Stimulated activated CD4-positive, alpha-beta T cell treated with anti-CD3 and anti-CD28 coated beads, Interleukin-2, amount 100 ng/mL, for 24 hours (primary cell): ENCODE results near the gene DGAT2L6.
"Not testable (repeated sequence)": the region's sequence is repeated elsewhere in the genome, so short reads cannot be mapped to it uniquely, and the experiment has no call there.

ENCODE experiments used
- DNase-seq, 2 donors: peaks; one replicate each; pipeline ENCODE4 v3.0.0-alpha.2; 2020

The DGAT2L6 gene

GRCh38 chrX:70201732-70202131, 24.4 kb downstream of the DGAT2L6 start:
- no peak for DNase-seq

- no peak for DNase-seq
Observed at GRCh38 chrX:70208479-70208878, 31.2 kb downstream of the DGAT2L6 start.

- DNase-seq = not testable (repeated sequence)
Observed at GRCh38 chrX:70209570-70209969, 32.3 kb downstream of the DGAT2L6 start.

- no peak for DNase-seq
Observed at GRCh38 chrX:70219938-70220764, 42.9 kb downstream of the DGAT2L6 start.

GRCh38 chrX:70226048-70226447, 48.8 kb downstream of the DGAT2L6 start:
- DNase-seq = no peak

- no peak for DNase-seq
Observed at GRCh38 chrX:70226687-70227086, 49.4 kb downstream of the DGAT2L6 start.

GRCh38 chrX:70231666-70232065, 54.4 kb downstream of the DGAT2L6 start:
- no peak for DNase-seq

- no peak for DNase-seq
Observed at GRCh38 chrX:70234355-70234754, 57.1 kb downstream of the DGAT2L6 start, which contains the start of gene AWAT1. Gene AWAT1, plus strand, starts transcription at chrX:70234655. Its CDS starts 41 bp downstream, at chrX:70234696.

GRCh38 chrX:70240751-70241150, 63.5 kb downstream of the DGAT2L6 start:
- DNase-seq = no peak

- DNase-seq = no peak
Observed at GRCh38 chrX:70241501-70241900, 64.2 kb downstream of the DGAT2L6 start.

GRCh38 chrX:70243601-70244000, 66.3 kb downstream of the DGAT2L6 start:
- DNase-seq = not testable (repeated sequence)

- no peak for DNase-seq
Observed at GRCh38 chrX:70244881-70245280, 67.6 kb downstream of the DGAT2L6 start.

GRCh38 chrX:70247252-70247651, 70.0 kb downstream of the DGAT2L6 start:
- DNase-seq = no peak

- DNase-seq = no peak
Observed at GRCh38 chrX:70252491-70252890, 75.2 kb downstream of the DGAT2L6 start.

GRCh38 chrX:70253377-70254062, 76.2 kb downstream of the DGAT2L6 start:
- no peak for DNase-seq

- no peak for DNase-seq
Observed at GRCh38 chrX:70254063-70254400, 76.7 kb downstream of the DGAT2L6 start.

- DNase-seq = no peak
Observed at GRCh38 chrX:70254909-70255308, 77.6 kb downstream of the DGAT2L6 start.
